HG03439 (cell line): ENCODE data around the gene UCK2.

Source experiments
- ATAC-seq: cut with Tn5 transposase; IDR thresholded peaks from one replicate; pipeline ENCODE4 v1.9.1; 2021; ENCODE audit warnings: mild to moderate bottlenecking, moderate library complexity; ENCODE audit not compliant: unreplicated experiment

UCK2 gene

GRCh38 chr1:165877411-165877810, 50.0 kb downstream of the UCK2 start:
- ATAC-seq: no peak

- ATAC-seq: peak; percentile 80
Observed at GRCh38 chr1:165877940-165878556, 50.6 kb downstream of the UCK2 start.

GRCh38 chr1:165879946-165880345, 52.5 kb downstream of the UCK2 start:
- no peak for ATAC-seq

GRCh38 chr1:165880993-165881392, 53.6 kb downstream of the UCK2 start:
- no peak for ATAC-seq

GRCh38 chr1:165882168-165882837, 54.9 kb downstream of the UCK2 start:
- no peak for ATAC-seq

GRCh38 chr1:165883056-165883455, 55.6 kb downstream of the UCK2 start:
- ATAC-seq: no peak

- no peak for ATAC-seq
Observed at GRCh38 chr1:165884009-165884689, 56.7 kb downstream of the UCK2 start.

- ATAC-seq: no peak
Observed at GRCh38 chr1:165884690-165885304, 57.4 kb downstream of the UCK2 start.

- no peak for ATAC-seq
Observed at GRCh38 chr1:165885305-165885694, 57.9 kb downstream of the UCK2 start.

- ATAC-seq: no peak
Observed at GRCh38 chr1:165886193-165886592, 58.8 kb downstream of the UCK2 start.

GRCh38 chr1:165886983-165887382, 59.6 kb downstream of the UCK2 start:
- no peak for ATAC-seq

GRCh38 chr1:165887877-165888551, 60.6 kb downstream of the UCK2 start:
- ATAC-seq: no peak

- no peak for ATAC-seq
Observed at GRCh38 chr1:165888552-165888920, 61.1 kb downstream of the UCK2 start.

GRCh38 chr1:165890684-165891083, 63.3 kb downstream of the UCK2 start:
- ATAC-seq: no peak

GRCh38 chr1:165891111-165891860, 63.9 kb downstream of the UCK2 start:
- no peak for ATAC-seq

GRCh38 chr1:165892935-165893334, 65.5 kb downstream of the UCK2 start:
- no peak for ATAC-seq

GRCh38 chr1:165893507-165893906, 66.1 kb downstream of the UCK2 start:
- no peak for ATAC-seq

GRCh38 chr1:165894591-165894990, 67.2 kb downstream of the UCK2 start:
- ATAC-seq: no peak

- ATAC-seq: no peak
Observed at GRCh38 chr1:165895451-165895871, 68.0 kb downstream of the UCK2 start.

GRCh38 chr1:165896277-165896676, 68.9 kb downstream of the UCK2 start:
- ATAC-seq: no peak
